Mesenchymal stem cell (in vitro differentiated cells and primary cell): ENCODE measurements around the gene GABRR2.
"Not testable (repeated sequence)": the region's sequence is repeated elsewhere in the genome, so short reads cannot be mapped to it uniquely, and the experiment has no call there.

Source experiments
- DNase-seq: peaks from one replicate; pipeline ENCODE4 v3.0.0-alpha.2; 2013
- H2AFZ ChIP-seq: one replicate; pipeline ENCODE4 v1.6.1; 2013; ENCODE audit warnings: low read depth, mild to moderate bottlenecking, control low read depth, inconsistent platforms, low read length, moderate library complexity
- H2AK5ac ChIP-seq: 2 replicates; pipeline ENCODE4 v1.6.1; 2013; ENCODE audit warnings: low read length, moderate library complexity, mild to moderate bottlenecking, inconsistent platforms; ENCODE audit not compliant: severe bottlenecking
- H2BK120ac ChIP-seq: one replicate; pipeline ENCODE4 v1.6.1; 2013; ENCODE audit warnings: low read depth, mild to moderate bottlenecking, inconsistent platforms, low read length, moderate library complexity
- H2BK12ac ChIP-seq, 2 experiments: one replicate each; pipeline ENCODE4 v1.6.1; 2013; ENCODE audit warnings: inconsistent platforms in 2 of 2, low read length in 2 of 2, mild to moderate bottlenecking in 2 of 2, moderate library complexity in 2 of 2, control low read depth in 1 of 2
- H2BK15ac ChIP-seq: one replicate; pipeline ENCODE4 v1.6.1; 2013; ENCODE audit warnings: mild to moderate bottlenecking, low read depth, inconsistent platforms; ENCODE audit not compliant: poor library complexity, severe bottlenecking
- H2BK5ac ChIP-seq: 2 replicates; pipeline ENCODE4 v1.6.1; 2013; ENCODE audit warnings: low read depth, mild to moderate bottlenecking, low read length, control low read depth, inconsistent platforms; ENCODE audit not compliant: poor library complexity, severe bottlenecking
- H3K14ac ChIP-seq, 2 experiments: one replicate each; pipeline ENCODE4 v1.6.1; 2013; ENCODE audit warnings: inconsistent platforms in 2 of 2, low read length in 2 of 2, control low read depth in 1 of 2, mild to moderate bottlenecking in 1 of 2, moderate library complexity in 1 of 2
- H3K18ac ChIP-seq, 2 experiments: one replicate each; pipeline ENCODE4 v1.6.1; 2013; ENCODE audit warnings: inconsistent platforms in 2 of 2, low read length in 2 of 2, control low read depth in 1 of 2, low read depth in 1 of 2, mild to moderate bottlenecking in 1 of 2
- H3K23ac ChIP-seq, 2 experiments: one replicate each; pipeline ENCODE4 v1.6.1; 2013; ENCODE audit warnings: inconsistent platforms in 2 of 2, low read length in 2 of 2, mild to moderate bottlenecking in 2 of 2, moderate library complexity in 2 of 2, control low read depth in 1 of 2
- H3K27ac ChIP-seq: 2 replicates; pipeline ENCODE4 v1.5.1; 2013; ENCODE audit warnings: mild to moderate bottlenecking, moderate library complexity, low read length, control low read depth, inconsistent platforms; ENCODE audit not compliant: poor library complexity, severe bottlenecking
- H3K27me3 ChIP-seq, 2 experiments: 2 replicates each; pipeline versions ENCODE4 v1.6.1 to v1.7.0; 2013; ENCODE audit warnings: low read length in 2 of 2, mild to moderate bottlenecking in 2 of 2, moderate library complexity in 2 of 2, control low read depth in 1 of 2, inconsistent platforms in 1 of 2; ENCODE audit not compliant: control insufficient read depth in 1 of 2, insufficient read depth in 1 of 2
- H3K36me3 ChIP-seq, 2 experiments: 2 replicates each; pipeline versions ENCODE4 v1.6.1 to v1.7.0; 2013; ENCODE audit warnings: low read length in 2 of 2, control low read depth in 1 of 2, inconsistent platforms in 1 of 2, low read depth in 1 of 2, mild to moderate bottlenecking in 1 of 2; ENCODE audit not compliant: insufficient read depth in 2 of 2, control insufficient read depth in 1 of 2
- H3K4ac ChIP-seq, 2 experiments: one replicate each; pipeline ENCODE4 v1.6.1; 2013; ENCODE audit warnings: inconsistent platforms in 2 of 2, low read length in 2 of 2, mild to moderate bottlenecking in 2 of 2, moderate library complexity in 2 of 2, control low read depth in 1 of 2, low read depth in 1 of 2
- H3K4me1 ChIP-seq: 2 replicates; pipeline ENCODE4 v1.6.1; 2013; ENCODE audit warnings: low read depth, low read length, control low read depth; ENCODE audit not compliant: control insufficient read depth, insufficient read depth
- H3K4me2 ChIP-seq: 2 replicates; pipeline ENCODE4 v1.6.1; 2013; ENCODE audit warnings: low read length, mild to moderate bottlenecking, inconsistent platforms; ENCODE audit not compliant: poor library complexity, severe bottlenecking
- H3K4me3 ChIP-seq, 2 experiments: 2 replicates each; pipeline versions ENCODE4 v1.5.1 to v1.7.0; 2013; ENCODE audit warnings: low read length in 2 of 2, mild to moderate bottlenecking in 2 of 2, control low read depth in 1 of 2, low read depth in 1 of 2; ENCODE audit not compliant: insufficient read depth in 1 of 2
- H3K79me1 ChIP-seq: replicated peaks from 2 replicates; pipeline ENCODE4 v1.6.1; 2013; ENCODE audit warnings: mild to moderate bottlenecking, control low read depth, low read length, inconsistent platforms; ENCODE audit not compliant: poor library complexity, severe bottlenecking
- H3K9ac ChIP-seq: 2 replicates; pipeline ENCODE4 v1.7.0; 2013; ENCODE audit warnings: mild to moderate bottlenecking, low read length, moderate library complexity
- H3K9me3 ChIP-seq: 2 replicates; pipeline ENCODE4 v1.7.0; 2013; ENCODE audit warnings: mild to moderate bottlenecking, low read length; ENCODE audit not compliant: control insufficient read depth
- H4K8ac ChIP-seq: one replicate; pipeline ENCODE4 v1.6.1; 2013; ENCODE audit warnings: inconsistent platforms, mild to moderate bottlenecking, low read length, moderate library complexity
- H4K91ac ChIP-seq: one replicate; pipeline ENCODE4 v1.6.1; 2013; ENCODE audit warnings: mild to moderate bottlenecking, low read length, inconsistent platforms
- WGBS: methylation state at CpG from one replicate; pipeline ENCODE4 v1.1.7; 2013; ENCODE audit warnings: mixed read lengths; 5-methylcytosine and 5-hydroxymethylcytosine counted together

The GABRR2 gene

GRCh38 chr6:89295116-89295515 is 20.0 kb downstream of the GABRR2 start:
- not testable (repeated sequence) for H3K27ac ChIP-seq, H2BK12ac ChIP-seq, H3K9ac ChIP-seq, H3K9me3 ChIP-seq, H3K4me3 ChIP-seq, H2BK5ac ChIP-seq, H3K23ac ChIP-seq, H4K91ac ChIP-seq, H2AK5ac ChIP-seq, H4K8ac ChIP-seq, DNase-seq, H3K4me2 ChIP-seq, H2BK120ac ChIP-seq, H3K4me1 ChIP-seq, H3K36me3 ChIP-seq, H3K18ac ChIP-seq, H3K79me1 ChIP-seq, H3K14ac ChIP-seq, H3K4ac ChIP-seq, H2BK15ac ChIP-seq, H2AFZ ChIP-seq
- H3K27me3 ChIP-seq: peaks cover 35 to 47% of the 10 kb centered on the region in 2 experiments
- WGBS: no CpG with 5 or more reads among the region's 1 CpG

GRCh38 chr6:89291256-89291819 is 23.8 kb downstream of the GABRR2 start:
- Histone ChIP-seq H3K36me3 (no peaks in the 10 kb centered on the region), H3K14ac (no peak overlapping the region), H2BK15ac (no peak overlapping the region), H2BK12ac (no peak overlapping the region), H3K27ac (no peak overlapping the region), H2BK5ac (no peak overlapping the region), H3K79me1 (no peaks in the 10 kb centered on the region), H3K23ac (no peak overlapping the region), H2AFZ (no peak overlapping the region), H3K4ac (no peak overlapping the region), H4K8ac (peak overlapping the region; percentile 42), H2BK120ac (no peak overlapping the region), H3K4me3 (no peak overlapping the region), H2AK5ac (no peak overlapping the region), H3K4me2 (no peak overlapping the region), H3K4me1 (no peaks in the 10 kb centered on the region), H3K9ac (no peak overlapping the region), H3K27me3 (peaks cover 60 to 66% of the 10 kb centered on the region in 2 experiments), H4K91ac (no peak overlapping the region), H3K9me3 (no peaks in the 10 kb centered on the region), H3K18ac (no peak overlapping the region)
- DNase-seq: no peak
- 80% methylated on average over 11 of the region's 11 CpGs for WGBS

- H3K9me3 ChIP-seq: no peaks in the 10 kb centered on the region
- H3K23ac ChIP-seq: no peak overlapping the region
- no peak overlapping the region for H3K4me2 ChIP-seq
- H2BK12ac ChIP-seq: no peak overlapping the region
- DNase-seq: no peak
- H2AFZ ChIP-seq: no peak overlapping the region
- H3K79me1 ChIP-seq: no peaks in the 10 kb centered on the region
- H3K36me3 ChIP-seq: no peaks in the 10 kb centered on the region
- H2BK120ac ChIP-seq: no peak overlapping the region
- 91% methylated on average over 13 of the region's 13 CpGs for WGBS
- H3K4me1 ChIP-seq: no peaks in the 10 kb centered on the region
- no peak overlapping the region for H3K9ac ChIP-seq
- H3K18ac ChIP-seq: no peak overlapping the region
- no peak overlapping the region for H3K14ac ChIP-seq
- peaks cover 59 to 60% of the 10 kb centered on the region in 2 experiments for H3K27me3 ChIP-seq
- H4K8ac ChIP-seq: no peak overlapping the region
- no peak overlapping the region for H3K4ac ChIP-seq
- no peak overlapping the region for H2BK15ac ChIP-seq
- H3K27ac ChIP-seq: no peak overlapping the region
- H3K4me3 ChIP-seq: no peak overlapping the region
- no peak overlapping the region for H2AK5ac ChIP-seq
- H2BK5ac ChIP-seq: no peak overlapping the region
- no peak overlapping the region for H4K91ac ChIP-seq
Observed at GRCh38 chr6:89290401-89291155, 24.5 kb downstream of the GABRR2 start.

- no peak for DNase-seq
- no peak overlapping the region for H3K4me3 ChIP-seq
Observed at GRCh38 chr6:89289710-89290109, 25.4 kb downstream of the GABRR2 start.

More at GRCh38 chr6:89289710-89290109, 25.4 kb downstream of the GABRR2 start:
- Histone ChIP-seq H3K9ac (no peak overlapping the region), H2AFZ (no peak overlapping the region), H3K4me2 (no peak overlapping the region), H3K27me3 (peaks cover 67% of the 10 kb centered on the region in 2 experiments), H3K36me3 (no peaks in the 10 kb centered on the region), H2AK5ac (no peak overlapping the region), H3K9me3 (no peaks in the 10 kb centered on the region), H3K18ac (no peak overlapping the region), H2BK12ac (no peak overlapping the region), H3K27ac (no peak overlapping the region), H2BK5ac (no peak overlapping the region), H3K23ac (no peak overlapping the region), H3K4ac (no peak overlapping the region), H2BK15ac (no peak overlapping the region), H4K91ac (no peak overlapping the region), H2BK120ac (no peak overlapping the region), H3K14ac (no peak overlapping the region), H3K4me1 (no peaks in the 10 kb centered on the region), H4K8ac (no peak overlapping the region), H3K79me1 (no peaks in the 10 kb centered on the region)
- WGBS: 100% methylated on average over 2 of the region's 3 CpGs
